AG10803 (cell line): ENCODE results near the gene PPP1R11.

Experiments
- DNase-seq: peaks from one replicate; pipeline ENCODE4 v3.0.0; 2010; ENCODE audit warnings: low read depth
- H3K4me3 ChIP-seq: 2 replicates; pipeline ENCODE4 v1.5.1; 2011; ENCODE audit warnings: mild to moderate bottlenecking, low read length, control low read depth
- CTCF ChIP-seq: conservative IDR thresholded peaks from 2 replicates; pipeline ENCODE4 v1.5.1; 2011; ENCODE audit warnings: mild to moderate bottlenecking, low read length, control low read depth, inconsistent platforms

The PPP1R11 gene

GRCh38 chr6:30061858-30062458 is 5.0 kb upstream of the PPP1R11 start:
- TF ChIP-seq CTCF = no peak
- peak; percentile 22 for DNase-seq
- peak overlapping the region; percentile 95 for H3K4me3 ChIP-seq

DNA sequence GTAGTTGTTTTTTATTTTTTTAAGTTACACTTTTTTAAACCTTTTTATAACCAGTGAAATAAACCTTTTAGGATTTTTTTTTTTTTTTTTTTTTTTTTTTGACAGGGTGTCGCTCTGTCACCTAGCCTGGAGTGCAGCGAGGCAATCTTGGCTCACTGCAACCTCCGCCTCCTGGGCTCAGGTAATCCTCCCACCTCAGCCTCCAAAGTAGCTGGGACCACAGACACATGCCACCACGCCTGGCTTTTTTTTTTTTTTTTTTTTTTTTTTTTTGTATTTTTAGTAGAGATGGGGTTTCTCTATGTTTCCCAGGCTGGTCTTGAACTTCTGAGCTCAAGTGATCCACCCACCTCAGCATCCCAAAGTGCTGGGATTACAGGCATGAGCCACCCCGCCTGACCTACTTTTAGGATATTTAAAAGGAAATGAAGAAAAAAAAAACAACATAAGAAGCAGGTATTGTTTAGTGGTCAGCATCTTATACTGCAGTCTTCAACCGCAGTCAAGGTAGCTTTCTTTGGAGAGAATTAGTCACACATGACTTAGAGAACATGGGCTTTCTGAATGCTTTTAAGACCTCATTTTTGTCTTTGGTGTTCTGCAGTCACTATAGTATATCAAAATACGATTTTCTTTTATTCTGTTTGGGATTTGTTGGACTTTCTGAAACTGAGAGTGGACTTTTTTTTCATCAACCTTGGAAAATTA is 4.4 kb upstream of the PPP1R11 start:
- TF ChIP-seq CTCF = no peak
- peak overlapping the region; percentile 95; the same call in 1 of the 2 replicates for H3K4me3 ChIP-seq
- no peak for DNase-seq

DNA sequence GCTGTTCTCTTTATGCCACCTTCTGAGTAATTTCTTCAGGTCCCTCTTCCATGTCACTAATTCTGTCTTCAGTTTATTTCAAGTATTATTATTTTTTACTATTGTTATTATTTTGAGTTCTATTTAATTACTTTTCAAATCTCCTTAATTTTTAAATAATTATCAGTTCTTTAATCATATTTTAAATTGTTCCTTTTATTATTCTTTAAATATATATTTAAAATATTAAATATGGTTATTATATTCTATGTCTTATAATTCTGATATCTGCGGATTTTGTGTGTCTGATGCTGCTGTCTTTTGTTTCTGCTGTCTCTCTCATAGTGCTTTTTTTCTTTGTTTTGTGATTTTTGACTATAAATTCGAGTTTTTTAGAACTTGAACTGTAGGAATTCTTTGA is 3.7 kb upstream of the PPP1R11 start:
- no peak overlapping the region for H3K4me3 ChIP-seq
- DNase-seq = no peak
- no peak for TF ChIP-seq CTCF

- no peak for TF ChIP-seq CTCF
- H3K4me3 ChIP-seq = peak overlapping the region; percentile 96
- no peak for DNase-seq
Observed at GRCh38 chr6:30066082-30066481, 916 bp upstream of the PPP1R11 start.

DNA sequence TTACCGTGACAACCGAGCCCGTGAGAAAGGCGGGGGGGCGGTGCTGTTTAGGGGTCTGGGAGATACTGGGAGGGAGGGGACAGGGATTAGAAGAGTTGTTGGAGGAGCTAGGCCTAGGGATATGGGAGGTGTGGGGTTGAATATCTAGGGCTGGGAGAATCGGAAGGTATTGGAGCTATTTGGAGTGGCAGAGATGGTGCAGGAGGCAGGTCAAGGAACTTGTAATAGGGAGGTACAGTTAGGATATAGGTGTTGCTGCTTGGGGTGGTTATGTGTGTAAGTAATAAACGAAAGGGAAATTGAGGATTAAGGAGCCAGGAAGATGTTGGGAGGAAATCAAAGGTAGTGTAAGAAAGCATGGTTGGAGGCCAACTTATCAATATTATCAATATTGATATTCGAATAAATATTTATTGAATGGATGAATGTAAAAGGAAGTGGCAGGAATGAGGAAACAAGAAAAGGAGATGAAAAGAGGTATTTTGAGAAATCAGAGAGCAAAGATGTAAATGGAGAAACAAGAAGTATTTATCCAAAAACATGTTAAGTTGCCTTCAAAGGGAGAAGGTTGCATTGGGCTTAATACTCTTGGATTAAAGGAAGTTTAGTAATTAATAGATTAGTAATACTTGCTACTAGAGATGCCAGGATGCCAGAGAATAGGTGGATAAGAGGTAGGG is 602 bp downstream of the PPP1R11 start:
- peak overlapping the region; percentile 96 for H3K4me3 ChIP-seq
- TF ChIP-seq CTCF = no peak
- no peak for DNase-seq

DNA sequence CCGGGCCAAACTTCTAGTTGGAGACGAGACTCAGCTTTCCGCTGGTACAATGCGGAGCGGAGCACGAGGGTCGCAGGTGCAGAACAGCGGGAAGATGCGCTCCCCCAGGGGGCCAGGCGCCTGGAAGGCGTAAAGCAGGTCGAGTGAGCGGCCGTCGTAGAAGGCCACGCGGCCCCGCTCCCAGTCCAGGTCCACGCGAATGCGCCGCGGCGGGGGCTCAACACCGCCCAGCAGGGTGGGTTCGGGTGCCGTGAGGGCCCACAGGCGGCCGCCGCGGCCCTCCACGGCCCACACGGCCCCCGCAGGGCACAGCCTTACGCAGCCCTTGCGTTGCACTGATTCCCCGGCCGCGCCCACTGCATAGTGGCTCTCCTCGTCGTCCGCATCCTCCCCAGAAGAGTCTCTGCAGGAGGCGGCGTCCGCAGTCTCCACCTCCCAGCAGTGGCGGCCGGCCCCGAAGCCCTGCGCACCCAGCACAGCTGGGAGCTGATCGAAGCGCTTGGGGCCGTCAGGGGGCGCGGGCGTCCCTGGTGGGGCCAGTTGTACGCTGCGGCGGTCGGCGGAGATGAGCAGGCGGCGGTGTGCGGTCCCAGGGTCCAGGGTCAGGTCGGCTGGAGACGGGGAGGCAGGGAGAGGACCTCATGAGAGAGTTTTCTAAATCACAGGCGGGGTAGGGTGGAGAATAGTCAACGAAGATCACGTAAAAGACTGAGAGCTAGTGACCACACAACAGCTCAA is 4.3 kb downstream of the PPP1R11 start:
- DNase-seq = peak; percentile 21

More for the DNA sequence above, 4.3 kb downstream of the PPP1R11 start:
- no peak overlapping the region for H3K4me3 ChIP-seq
- no peak; the same call in 1 of the 2 replicates for TF ChIP-seq CTCF
